HG03354 (cell line): ENCODE data around the gene CDKAL1.

Source experiments
- ATAC-seq: cut with Tn5 transposase; IDR thresholded peaks from one replicate; pipeline ENCODE4 v1.9.1; 2021; ENCODE audit warnings: mild to moderate bottlenecking; ENCODE audit not compliant: unreplicated experiment, poor library complexity, severe bottlenecking

CDKAL1 gene

DNA sequence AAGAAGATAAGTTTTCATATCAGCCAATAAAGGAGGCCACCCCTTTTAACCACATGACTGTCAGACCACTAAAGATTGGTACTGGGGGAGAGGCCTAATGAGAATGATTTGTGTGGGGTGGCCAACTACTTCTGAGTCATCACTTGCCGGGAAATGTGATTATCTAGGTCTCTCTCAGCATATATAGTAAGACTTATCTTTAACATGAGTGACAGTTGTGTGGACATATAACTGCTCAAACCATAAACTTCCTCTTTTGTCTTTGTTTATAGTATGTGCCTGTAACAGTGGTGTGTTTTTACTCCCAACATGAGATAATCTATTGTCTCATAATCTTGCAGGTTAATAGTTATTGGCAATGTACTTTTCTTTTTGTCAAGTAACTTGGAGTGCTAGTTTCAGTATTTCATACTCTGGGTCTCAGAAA lies 312.4 kb downstream of the CDKAL1 start:
- peak; percentile 89 for ATAC-seq

DNA sequence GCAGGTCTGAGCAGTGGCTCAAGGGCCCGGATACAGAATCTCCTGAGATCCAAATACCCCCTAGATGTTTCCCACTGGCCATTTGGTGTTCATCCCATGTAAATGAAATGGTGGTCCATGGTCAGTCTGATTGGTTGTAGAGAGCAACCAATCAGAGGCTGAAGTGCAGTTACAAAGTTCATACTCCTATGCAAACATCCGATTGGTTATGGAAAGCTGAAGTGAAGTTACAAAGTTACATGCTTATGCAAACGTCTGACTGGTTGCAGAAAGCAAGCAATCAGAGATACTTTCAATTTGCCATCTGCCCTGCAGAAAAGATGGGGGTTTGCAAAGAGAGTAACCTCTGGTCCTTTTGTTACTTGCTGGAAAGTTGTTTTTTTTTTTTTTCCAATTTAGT lies 313.6 kb downstream of the CDKAL1 start:
- no peak for ATAC-seq

DNA sequence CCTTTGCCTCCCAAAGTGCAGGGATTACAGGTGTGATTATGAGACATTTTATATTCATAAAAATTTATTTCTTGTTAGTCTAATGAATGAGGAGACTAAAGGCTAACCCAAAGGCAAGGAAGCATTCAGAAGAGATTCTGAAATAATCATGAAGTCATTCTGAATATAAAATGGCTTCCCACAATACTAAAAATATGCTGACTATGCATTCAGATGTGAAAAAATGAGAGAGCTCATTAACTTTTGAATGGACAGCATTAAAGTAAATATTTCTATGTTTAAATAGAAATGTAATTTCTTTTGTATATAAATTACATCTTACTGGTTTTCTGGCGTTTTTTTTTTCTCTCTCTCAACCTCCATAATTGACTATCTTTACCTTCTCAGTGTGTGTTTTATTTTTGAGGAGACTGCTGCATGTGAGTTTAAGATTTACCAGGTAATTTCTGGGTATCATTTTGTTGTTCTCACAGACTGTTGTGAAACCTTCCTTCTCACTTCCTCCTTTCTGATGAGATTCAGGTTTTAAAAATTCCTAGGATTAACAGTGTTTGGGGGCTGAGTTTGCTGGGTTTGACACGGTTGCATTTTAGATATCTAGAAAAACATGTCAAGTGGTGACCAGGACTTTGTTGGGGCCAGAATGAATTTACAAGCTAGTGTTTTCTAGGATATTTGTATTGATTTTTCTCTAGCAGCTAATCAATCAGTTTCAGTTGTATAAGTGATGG lies 316.6 kb downstream of the CDKAL1 start:
- ATAC-seq: no peak

DNA sequence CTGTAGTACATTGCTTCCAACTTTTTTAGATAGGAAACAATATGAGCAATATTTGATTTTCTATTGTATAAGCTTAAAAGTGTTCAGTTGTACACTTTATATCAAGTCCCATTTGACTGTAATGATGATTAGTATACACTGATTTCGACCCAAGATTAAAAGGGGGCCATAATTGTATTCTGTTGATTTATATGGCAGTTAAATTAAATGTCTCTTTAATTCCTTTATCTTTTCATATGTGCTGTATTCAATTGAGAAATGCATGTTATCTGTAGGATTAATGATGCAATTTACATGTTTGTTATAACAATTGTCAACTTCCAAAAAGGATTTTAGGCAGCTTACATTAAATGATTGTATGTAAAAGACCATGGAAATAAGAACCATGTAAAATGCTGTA lies 317.5 kb downstream of the CDKAL1 start:
- ATAC-seq: no peak

DNA sequence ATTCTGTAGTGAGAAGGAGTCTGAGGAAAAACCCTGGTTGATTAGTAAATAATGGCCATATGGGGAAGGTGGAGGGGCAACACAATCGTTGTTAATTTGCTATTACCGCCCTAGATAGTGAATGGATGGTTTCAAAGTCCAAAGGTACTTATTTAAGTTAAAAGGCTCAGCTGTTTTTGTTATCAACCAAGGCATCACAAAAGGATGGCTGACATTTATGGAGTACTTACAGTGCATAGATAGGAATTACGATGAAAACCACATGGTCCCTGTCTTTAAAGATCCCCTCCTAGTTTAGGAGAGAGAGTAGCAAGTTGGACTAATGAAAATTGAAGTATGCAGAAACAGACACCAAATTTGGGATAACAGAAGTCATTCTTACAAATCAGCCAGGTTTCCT lies 319.6 kb downstream of the CDKAL1 start:
- ATAC-seq: no peak

DNA sequence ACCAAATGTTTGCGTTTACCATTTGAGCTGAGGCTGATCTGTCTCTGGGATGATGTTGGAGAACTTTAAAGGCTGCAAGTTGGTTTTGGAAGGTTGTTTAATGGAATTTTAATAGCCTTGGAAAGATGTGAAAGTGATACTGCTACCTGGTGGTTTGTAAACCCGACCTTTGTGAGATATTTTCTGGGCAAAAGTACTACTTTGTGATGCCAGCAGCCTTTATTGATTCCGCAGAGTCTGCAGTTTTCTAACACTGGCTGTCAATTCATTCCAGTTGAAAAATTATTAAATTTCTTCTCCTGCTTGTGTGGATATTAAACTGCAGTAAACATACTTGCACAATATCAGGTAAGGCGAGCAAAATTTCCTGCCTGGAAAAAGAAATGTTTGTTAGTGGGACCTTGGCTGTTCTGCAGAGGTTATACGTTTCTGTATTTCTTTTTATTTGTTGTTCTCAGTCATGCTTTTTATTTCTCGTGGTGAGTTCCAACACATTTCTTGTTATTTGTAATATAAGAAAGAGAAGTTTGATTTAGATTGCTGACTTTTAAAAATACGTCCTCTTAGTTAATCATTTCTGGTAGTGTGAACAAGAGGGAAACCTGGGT lies 322.5 kb downstream of the CDKAL1 start:
- ATAC-seq: no peak

DNA sequence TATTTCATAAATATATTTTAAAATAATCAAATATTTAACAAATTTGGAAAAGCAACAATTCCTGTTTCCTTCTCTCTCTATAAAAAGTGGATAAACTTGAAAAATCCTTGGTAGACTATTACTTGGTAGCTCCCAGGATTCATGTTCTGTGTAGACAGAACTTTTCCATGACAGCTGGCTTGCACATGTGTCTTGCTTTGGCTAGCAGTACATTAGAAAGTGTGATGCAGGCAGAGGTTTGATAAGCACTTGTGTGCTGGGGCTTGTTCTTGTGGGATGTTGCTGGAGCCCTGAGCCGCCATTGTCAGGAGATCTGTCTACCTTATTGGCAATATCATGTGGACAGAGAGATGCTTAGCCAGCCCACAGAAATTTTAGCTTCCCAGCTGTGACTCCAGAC lies 327.2 kb downstream of the CDKAL1 start:
- no peak for ATAC-seq

DNA sequence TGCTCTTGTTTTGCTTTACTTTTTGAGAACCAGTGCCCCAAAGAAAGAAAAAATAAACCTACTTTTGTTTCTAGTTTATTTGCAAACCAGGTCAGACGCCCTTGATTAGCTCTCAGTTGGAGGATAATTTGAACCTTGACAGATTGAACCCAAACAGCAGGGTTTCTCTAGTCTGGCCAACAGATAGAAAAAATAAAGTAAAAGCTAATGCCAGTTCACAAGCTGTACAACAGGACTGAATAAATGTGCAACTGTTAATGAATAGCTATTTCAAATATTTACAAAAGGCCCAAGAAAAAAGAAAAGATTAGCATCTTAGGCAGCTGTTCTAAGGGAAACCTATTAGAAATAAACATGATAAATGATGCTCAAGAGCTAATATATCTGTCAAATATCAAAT lies 331.8 kb downstream of the CDKAL1 start:
- ATAC-seq: no peak

DNA sequence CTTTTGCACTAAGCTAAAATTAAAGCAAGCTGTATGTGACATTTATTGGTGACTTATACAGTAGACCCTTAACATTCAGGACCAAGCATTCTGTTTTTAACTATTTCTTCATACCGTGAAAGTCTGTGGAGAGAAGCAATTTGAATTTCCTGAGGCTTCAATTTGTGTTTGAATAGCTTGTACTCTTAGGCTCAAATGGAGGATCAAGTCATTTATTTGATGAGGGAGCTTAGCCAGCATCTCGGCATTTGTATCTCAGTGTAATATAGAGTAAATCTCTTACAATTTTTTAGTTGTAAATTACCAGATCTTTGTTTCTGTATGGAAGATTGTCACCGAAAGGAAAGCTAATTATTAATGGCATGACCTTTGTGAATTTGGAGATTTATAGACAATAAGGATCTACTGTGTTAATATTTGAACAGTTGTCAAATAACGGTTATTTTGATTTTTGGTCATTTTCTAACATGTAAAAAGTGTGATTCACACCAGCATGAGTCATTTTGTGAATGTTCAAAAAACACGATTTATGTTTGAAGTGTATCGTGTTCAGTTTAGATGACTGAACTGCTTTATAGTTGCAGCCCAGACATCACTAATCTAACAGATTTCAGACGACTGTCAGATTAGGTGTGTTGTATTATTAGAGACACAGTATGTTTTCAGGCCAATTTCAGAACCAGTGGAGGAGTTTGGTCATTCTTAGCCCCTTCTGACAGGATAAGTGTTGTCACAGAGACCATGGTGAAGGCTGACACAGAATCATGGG lies 332.9 kb downstream of the CDKAL1 start:
- no peak for ATAC-seq

DNA sequence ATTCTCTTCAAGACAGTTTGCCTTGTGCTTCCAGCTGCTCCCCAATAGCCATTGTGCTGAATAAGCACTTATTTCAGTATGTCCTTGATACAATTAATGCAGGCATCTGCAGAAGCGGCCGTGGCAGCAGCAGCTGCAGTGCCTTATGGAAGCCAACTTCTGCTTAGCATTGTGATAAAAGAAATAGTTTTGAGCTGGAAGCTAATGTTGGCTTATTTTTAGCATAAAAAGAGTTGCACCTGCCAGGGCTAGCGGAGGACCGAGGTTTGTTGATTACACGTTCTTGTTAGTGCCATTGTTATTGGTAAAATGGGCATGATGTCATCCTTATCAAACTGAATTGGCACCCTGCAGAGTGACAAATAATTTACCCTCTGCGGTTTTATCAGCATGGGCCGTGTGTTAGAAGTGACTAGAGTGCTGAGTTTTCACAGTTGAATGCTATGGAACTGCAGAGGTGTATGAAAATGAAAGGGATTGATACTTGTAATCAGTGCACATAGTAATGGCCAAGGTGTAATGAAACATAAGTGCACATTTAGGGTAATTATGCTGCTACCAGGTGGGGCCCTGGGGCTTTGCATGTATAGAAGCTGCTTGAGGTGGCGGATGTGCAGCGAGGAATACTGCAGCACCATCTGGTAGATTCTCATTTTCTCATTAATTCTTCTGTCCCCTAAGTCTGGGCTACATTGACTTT lies 334.3 kb downstream of the CDKAL1 start:
- ATAC-seq: no peak

DNA sequence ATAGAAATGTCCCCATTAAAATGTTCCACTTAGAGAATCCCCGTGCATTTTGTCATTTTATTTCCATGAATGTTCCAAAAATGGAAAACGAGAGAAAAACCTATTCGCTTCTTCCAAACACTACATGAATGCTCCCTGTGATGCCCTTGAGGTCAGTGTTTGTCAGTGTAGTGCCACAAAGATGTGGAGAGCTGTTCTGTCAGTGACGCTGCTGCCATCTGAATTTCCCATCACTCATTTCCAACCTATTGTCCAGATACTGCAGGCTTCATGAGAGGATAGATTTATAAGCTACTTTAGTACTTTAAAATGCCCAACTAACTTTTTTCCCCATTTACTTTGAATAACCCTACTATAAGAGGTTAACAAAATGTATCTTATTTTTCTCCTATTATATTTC lies 335.8 kb downstream of the CDKAL1 start:
- ATAC-seq: no peak

DNA sequence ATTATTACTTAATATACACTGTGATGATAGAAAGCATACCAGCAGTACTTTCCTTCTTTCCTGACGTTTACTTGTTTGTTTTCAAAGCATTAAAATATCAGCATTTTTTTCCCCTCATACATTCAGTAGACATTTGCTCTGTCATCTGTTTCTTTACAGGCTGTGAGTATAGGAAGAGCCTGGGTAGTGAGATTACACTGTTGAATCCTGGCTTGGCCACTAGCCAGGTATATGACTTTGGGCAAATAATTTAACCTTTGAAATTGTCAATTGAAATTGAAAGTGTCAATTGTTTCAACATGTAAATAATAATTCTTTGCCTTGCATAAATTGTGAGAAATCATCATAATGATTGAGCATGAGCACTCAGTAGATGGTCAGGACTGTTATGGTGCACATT lies 336.2 kb downstream of the CDKAL1 start:
- no peak for ATAC-seq

DNA sequence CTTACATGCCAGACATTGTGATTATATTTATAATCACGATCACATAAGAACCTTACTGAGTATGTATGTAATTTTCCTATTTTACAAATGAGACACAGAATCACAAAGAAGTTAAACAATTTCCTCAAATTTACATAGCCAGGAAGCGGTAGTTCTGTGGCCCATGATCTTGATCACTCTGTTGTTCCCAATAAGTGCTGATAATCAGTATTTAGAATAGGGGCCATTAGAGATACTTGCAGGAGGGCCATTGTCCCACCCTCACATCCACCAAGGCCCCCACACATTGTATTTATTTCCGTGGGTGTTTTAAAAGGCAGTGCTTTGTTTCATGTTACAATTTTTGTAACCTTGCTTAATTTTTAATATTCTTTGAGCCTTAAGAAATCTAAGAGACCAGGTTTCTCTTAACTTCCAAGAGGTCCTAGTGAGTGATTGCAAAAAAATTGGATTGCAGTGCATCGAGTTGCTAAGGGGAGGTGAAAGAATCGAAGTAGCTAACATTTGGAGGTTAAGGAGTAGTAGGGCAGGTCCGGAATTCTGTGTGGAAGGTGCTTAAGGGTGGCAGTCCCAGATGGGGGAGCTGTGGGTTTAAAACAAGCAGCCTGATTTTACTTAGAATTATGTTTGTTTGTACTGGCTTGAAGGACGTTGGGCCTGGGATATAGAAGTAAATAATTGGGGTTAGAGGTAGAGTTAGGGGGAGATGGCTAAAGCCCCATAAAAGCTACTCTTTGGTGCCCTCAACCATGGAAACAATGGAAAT lies 339.4 kb downstream of the CDKAL1 start:
- no peak for ATAC-seq

DNA sequence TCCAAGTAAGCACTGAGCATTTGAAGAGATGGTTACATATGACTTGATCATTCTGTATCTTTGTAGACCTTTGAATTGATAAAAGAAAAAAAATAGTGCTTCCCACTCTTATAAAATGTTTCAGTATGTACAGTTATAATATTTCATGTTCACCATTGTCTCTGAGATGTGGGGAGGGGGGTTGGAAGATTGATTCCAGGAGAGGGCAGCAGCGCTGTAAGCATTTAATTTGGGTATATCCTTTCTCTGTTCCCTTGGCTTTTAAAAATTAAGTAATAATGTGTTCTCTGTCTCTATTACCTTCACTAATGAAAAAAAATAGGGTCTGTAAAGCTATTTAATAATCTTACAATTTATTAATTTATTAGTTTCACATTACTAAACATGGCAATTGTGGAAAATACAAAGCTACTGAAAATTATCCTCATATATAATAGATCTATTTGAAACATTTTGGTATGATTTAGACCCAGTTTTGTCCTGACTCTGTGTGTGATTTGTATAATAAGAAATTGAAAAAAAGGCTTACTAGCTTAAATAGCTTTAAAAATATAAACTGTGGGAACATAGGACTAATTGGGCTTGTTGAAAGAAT lies 341.2 kb downstream of the CDKAL1 start:
- ATAC-seq: no peak

DNA sequence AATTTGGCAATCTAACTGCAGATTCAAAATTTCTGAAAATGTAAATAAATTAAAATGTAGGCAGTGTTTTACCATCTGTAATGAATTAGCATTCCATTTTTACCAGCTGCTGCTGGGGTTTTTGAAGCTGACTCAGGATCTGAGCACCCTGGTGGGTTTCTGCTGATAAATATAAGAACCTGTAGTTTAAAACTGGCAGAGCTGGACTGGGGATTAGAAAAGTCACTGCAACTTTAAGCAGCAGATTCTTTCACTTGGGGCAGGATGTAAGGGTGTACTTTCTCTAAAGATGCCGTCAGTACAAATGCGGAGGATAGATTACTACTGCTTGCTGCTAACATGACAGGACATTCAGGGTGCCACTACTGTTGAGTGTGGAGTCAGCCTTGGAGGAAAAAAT lies 341.8 kb downstream of the CDKAL1 start:
- ATAC-seq: no peak

DNA sequence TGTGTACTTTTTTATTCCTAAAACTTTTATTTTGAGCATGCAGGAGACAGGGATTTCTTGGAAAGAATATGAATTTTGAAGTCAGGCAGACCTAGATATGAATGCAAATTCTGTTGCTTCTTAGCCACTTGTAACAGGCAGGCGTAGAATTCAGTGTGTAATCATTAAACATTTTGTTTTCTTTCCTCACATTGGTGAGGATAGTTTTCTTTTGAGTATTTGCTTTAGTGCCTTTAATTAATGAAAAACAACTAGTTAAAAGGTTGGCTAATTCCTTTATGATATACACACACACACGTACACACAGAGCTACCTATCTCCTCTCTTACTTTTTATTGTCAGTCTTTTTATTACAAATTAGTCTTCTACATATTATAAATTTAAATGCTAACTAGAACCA lies 342.3 kb downstream of the CDKAL1 start:
- ATAC-seq: no peak

DNA sequence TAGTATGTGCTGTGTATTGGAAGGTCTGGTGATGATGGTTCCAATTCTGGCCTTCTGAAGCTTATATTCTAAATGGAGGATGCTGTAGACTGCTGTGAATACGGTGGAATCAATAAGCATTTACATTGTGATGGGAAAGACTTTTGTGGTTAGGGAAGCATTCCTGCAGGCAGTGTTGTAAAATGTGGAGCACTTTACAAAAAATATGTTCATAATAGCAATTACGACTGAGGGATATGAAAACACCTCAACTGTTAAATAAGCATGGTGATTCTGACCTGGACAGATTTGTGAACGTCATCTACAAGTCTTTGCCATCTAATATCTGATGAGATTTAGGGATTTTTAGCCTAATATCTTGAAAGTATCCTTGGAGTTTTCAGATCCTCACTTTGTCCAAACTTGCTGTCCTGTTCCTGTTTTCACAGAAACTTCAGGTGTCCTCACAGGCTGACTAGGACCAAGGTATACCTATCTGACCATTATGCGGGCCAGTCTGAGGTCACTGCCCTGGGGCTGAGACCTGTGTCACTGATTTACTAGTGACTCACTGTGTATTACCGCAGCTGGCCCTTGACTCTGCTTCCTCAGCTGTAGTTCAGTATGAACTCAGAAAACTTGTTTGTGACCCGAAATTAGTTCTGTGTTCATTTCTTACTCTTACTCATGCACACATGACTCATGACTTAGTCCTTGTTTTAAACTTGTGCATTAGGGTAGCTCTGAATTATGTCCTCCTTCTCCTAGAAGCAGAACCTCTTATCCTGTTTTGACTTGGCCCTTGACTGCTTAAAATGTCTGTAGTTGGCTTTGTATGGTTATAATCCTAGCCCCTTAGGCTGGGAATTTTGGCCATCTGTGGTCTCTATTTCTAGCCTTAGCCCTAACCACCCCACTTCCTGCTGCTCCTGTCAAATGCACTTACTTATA lies 343.0 kb downstream of the CDKAL1 start:
- ATAC-seq: peak; percentile 98

DNA sequence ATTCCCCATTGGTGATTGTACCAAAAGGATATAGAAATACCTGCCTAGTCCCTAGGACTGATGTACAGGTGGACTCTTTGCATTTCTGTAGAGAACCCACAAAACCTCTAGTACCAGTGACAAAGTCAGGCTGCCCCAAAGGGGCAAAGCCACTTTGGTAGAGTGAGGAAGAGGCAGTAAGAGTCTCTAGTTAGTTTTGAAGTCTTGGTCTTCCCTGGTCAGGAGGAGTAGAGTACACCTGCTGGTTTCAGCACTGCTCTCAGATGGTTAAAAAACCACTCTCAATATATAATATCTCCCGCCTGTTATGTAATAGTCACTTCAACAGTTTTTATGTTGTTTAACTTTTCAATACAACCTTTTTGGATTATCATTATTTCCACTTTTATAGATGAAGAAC lies 344.9 kb downstream of the CDKAL1 start:
- no peak for ATAC-seq
